ENCODE measurements around the gene FBXO36. TPM values are rescaled to one million over a fixed set of nuclear protein-coding genes. Genes with fewer than 3 reads are reported as not detected.
A peak's percentile ranks its signal among the peaks of the same experiment; 100 is the strongest.

Gene FBXO36
- total and polyA plus RNA-seq, 2 experiments from 2014 or later = 5.8 to 7.6 TPM

GRCh38 chr2:229947544-229947943 lies 25.2 kb downstream of the FBXO36 start:
- peaks cover 21% of the 10 kb centered on the region for H3K4me1 ChIP-seq (ENCODE audit: insufficient read depth)
- ATAC-seq = no peak
- peaks cover 6% of the 10 kb centered on the region; the same call in 2 of the 3 replicates for H3K36me3 Mint-ChIP-seq (ENCODE audit: low read depth)
- peaks cover 3% of the 10 kb centered on the region for H3K27me3 Mint-ChIP-seq (ENCODE audit: insufficient read depth, low read depth, poor library complexity)
- H4K20me1 ChIP-seq (replicated peaks; ENCODE audit: insufficient read depth) = no peaks in the 10 kb centered on the region
- no peaks in the 10 kb centered on the region for H3K9me2 ChIP-seq (ENCODE audit: insufficient read depth)
- no peak overlapping the region for H3K4me3 ChIP-seq
- H3K27ac Mint-ChIP-seq = no peak overlapping the region
- no peaks in the 10 kb centered on the region for H3K9me3 Mint-ChIP-seq
- H3K27me3 ChIP-seq (ENCODE audit: insufficient read depth) = no peaks in the 10 kb centered on the region
- no peak overlapping the region for H2AFZ ChIP-seq
- peaks cover 22% of the 10 kb centered on the region for H3K4me1 Mint-ChIP-seq
- H3F3A ChIP-seq (replicated peaks; ENCODE audit: low read depth) = no peaks in the 10 kb centered on the region; the same call in 1 of the 2 replicates
- no peak overlapping the region for H3K27ac ChIP-seq (ENCODE audit: low read depth)
- no peaks in the 10 kb centered on the region for H3K79me2 ChIP-seq (replicated peaks; ENCODE audit: insufficient read depth)
- H3K4me3 Mint-ChIP-seq = no peak overlapping the region
- H3K36me3 ChIP-seq (ENCODE audit: insufficient read depth) = no peaks in the 10 kb centered on the region
- TF ChIP-seq JUNB (IDR thresholded peaks at IDR 0.05; ENCODE audit: unreplicated experiment) = no peak
- no peak for TF ChIP-seq EZH2phosphoT487 (IDR thresholded peaks at IDR 0.05; ENCODE audit: unreplicated experiment)
- TF ChIP-seq ZNF114 (CRISPR knock-in tag; IDR thresholded peaks at IDR 0.05) = no peak
- TF ChIP-seq, protein P1, sequence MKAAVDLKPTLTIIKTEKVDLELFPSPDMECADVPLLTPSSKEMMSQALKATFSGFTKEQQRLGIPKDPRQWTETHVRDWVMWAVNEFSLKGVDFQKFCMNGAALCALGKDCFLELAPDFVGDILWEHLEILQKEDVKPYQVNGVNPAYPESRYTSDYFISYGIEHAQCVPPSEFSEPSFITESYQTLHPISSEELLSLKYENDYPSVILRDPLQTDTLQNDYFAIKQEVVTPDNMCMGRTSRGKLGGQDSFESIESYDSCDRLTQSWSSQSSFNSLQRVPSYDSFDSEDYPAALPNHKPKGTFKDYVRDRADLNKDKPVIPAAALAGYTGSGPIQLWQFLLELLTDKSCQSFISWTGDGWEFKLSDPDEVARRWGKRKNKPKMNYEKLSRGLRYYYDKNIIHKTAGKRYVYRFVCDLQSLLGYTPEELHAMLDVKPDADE (IDR thresholded peaks at IDR 0.05) = no peak
- no peak for TF ChIP-seq STAT1 (IDR thresholded peaks at IDR 0.05; ENCODE audit: unreplicated experiment)
- DNase-seq (ENCODE audit: low spot score) = no peak
- H3K4me2 ChIP-seq = no peak overlapping the region

DNA sequence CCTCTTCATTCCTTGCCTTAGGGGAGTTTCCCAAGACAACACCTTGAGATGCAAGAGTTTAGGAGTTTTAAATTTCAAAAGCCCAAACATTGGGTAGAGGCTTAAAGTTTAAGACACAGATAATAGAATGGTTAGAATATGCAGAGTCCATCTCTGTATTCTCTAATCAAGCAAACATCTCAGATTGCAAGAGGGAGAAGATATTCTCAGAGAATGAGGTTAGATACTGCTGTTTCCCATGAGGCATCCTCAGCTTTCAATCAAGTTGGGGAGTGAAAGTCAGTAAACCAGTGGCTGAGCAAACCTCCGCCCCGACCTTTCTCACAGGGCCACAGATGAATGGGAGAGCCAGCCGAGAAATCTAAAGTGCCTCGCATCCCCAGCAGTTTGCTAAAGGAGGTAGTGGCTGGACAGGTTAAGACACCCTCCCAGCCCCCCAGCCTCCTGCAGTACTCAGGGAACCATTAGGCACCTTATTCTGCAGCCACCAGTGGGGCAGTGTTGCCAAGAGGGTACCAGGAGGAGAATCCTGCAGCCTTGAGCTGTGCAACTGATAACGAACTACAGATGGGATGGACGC lies 30.0 kb downstream of the FBXO36 start:
- H2AFZ ChIP-seq = no peak overlapping the region
- Mint-ChIP-seq H3K9me3 (no peaks in the 10 kb centered on the region), H3K27ac (peak overlapping the region; percentile 34; the same call in 1 of the 2 replicates), H3K4me3 (no peak overlapping the region), H3K4me1 (peaks cover 26% of the 10 kb centered on the region), H3K36me3 (ENCODE audit: low read depth) (peaks cover 4% of the 10 kb centered on the region; the same call in 1 of the 3 replicates), H3K27me3 (ENCODE audit: insufficient read depth, low read depth, poor library complexity) (peaks cover 4% of the 10 kb centered on the region)
- H3K9me2 ChIP-seq (ENCODE audit: insufficient read depth) = no peaks in the 10 kb centered on the region
- no peaks in the 10 kb centered on the region for H3K79me2 ChIP-seq (replicated peaks; ENCODE audit: insufficient read depth)
- no peak overlapping the region for H3K4me3 ChIP-seq
- peaks cover 2% of the 10 kb centered on the region; the same call in 1 of the 2 replicates for H3F3A ChIP-seq (replicated peaks; ENCODE audit: low read depth)
- peaks cover 41% of the 10 kb centered on the region for H3K4me1 ChIP-seq (ENCODE audit: insufficient read depth)
- no peaks in the 10 kb centered on the region for H3K27me3 ChIP-seq (ENCODE audit: insufficient read depth)
- peak; percentile 54 for DNase-seq (ENCODE audit: low spot score)
- H3K27ac ChIP-seq (ENCODE audit: low read depth) = peak overlapping the region; percentile 51
- peak overlapping the region; percentile 12 for H3K4me2 ChIP-seq
- ATAC-seq = peak; percentile 84
- no peaks in the 10 kb centered on the region for H3K36me3 ChIP-seq (ENCODE audit: insufficient read depth)
- TF ChIP-seq, protein P1 (IDR thresholded peaks at IDR 0.05) = no peak
- TF ChIP-seq ZNF462 (CRISPR knock-in tag; IDR thresholded peaks at IDR 0.05) (no peak), NANOG (IDR thresholded peaks at IDR 0.05; ENCODE audit: borderline replicate concordance) (no peak), ZNF114 (CRISPR knock-in tag; IDR thresholded peaks at IDR 0.05) (no peak), CREB1 (CRISPR knock-in tag; IDR thresholded peaks at IDR 0.05; ENCODE audit: low read depth) (no peak), JUNB (IDR thresholded peaks at IDR 0.05; ENCODE audit: unreplicated experiment) (no peak)
- no peaks in the 10 kb centered on the region for H4K20me1 ChIP-seq (replicated peaks; ENCODE audit: insufficient read depth)
